A549 (cell line): ENCODE data around the gene MACROD1.

ENCODE experiments used
- BHLHE40 ChIP-seq: IDR thresholded peaks from 2 replicates; pipeline ENCODE4 v1.6.1; 2012; ENCODE audit warnings: low read depth, low read length, inconsistent platforms
- CBX2 ChIP-seq: fragments of 200-600 bp; sonication (generic); IDR thresholded peaks from 2 replicates; pipeline ENCODE4 v1.6.1; 2016; ENCODE audit warnings: low read depth, mild to moderate bottlenecking, borderline replicate concordance
- CTCF ChIP-seq: fragments of >200 bp; sonication (Bioruptor Twin); formaldehyde crosslinking; IDR thresholded peaks from 3 replicates; pipeline ENCODE4 v1.5.1; 2016
- EP300 ChIP-seq, 2 experiments: fragments of >200 bp; sonication (Bioruptor Twin); formaldehyde crosslinking; IDR thresholded peaks; 2 replicates in 1 of 2; 3 replicates in 1 of 2; pipeline ENCODE4 v1.6.1; 2016 to 2017
- ESRRA ChIP-seq: fragments of 150-350 bp; IDR thresholded peaks from 2 replicates; pipeline ENCODE4 v1.6.1; 2014; ENCODE audit warnings: mild to moderate bottlenecking, low read length, borderline replicate concordance
- GATA3 ChIP-seq: IDR thresholded peaks from 2 replicates; pipeline ENCODE4 v1.6.1; 2012; ENCODE audit warnings: borderline replicate concordance
- JUNB ChIP-seq: fragments of >200 bp; sonication (Bioruptor Twin); formaldehyde crosslinking; IDR thresholded peaks from 2 replicates; pipeline ENCODE4 v1.6.1; 2016
- MYC ChIP-seq: IDR thresholded peaks from 2 replicates; pipeline ENCODE4 v1.6.1; 2012; ENCODE audit warnings: mild to moderate bottlenecking, inconsistent platforms, low read length, improper control_type of control experiment, borderline replicate concordance
- POLR2A ChIP-seq: IDR thresholded peaks from 2 replicates; pipeline ENCODE4 v1.6.1; 2012; ENCODE audit warnings: mild to moderate bottlenecking, low read length
- RARB ChIP-seq: fragments of 250-450 bp; sonication (Bioruptor Pico); IDR thresholded peaks from 2 replicates; pipeline ENCODE4 v1.8.0; 2021; ENCODE audit warnings: mild to moderate bottlenecking, moderate library complexity
- RNF2 ChIP-seq: fragments of 200-600 bp; sonication (generic); IDR thresholded peaks from 2 replicates; pipeline ENCODE4 v1.6.1; 2016; ENCODE audit warnings: low read depth, mild to moderate bottlenecking, antibody characterized with exemption, moderate library complexity, borderline replicate concordance
- SREBF2 ChIP-seq: fragments of 450-650 bp; IDR thresholded peaks from 2 replicates; pipeline ENCODE4 v1.6.1; 2014; ENCODE audit warnings: mild to moderate bottlenecking, moderate library complexity
- TF ChIP-seq, protein P1 (sequence below): fragments of 150-350 bp; IDR thresholded peaks from 2 replicates; pipeline ENCODE4 v1.6.1; 2014; ENCODE audit warnings: low read depth, mild to moderate bottlenecking, low read length
- TF ChIP-seq, protein P2 (sequence below): fragments of 200-600 bp; sonication (generic); IDR thresholded peaks from 2 replicates; pipeline ENCODE4 v1.6.1; 2016; ENCODE audit warnings: antibody characterized with exemption, mild to moderate bottlenecking, moderate library complexity

GRCh38 chr11:64027651-64028397 is 138.1 kb downstream of the MACROD1 start:
- TF ChIP-seq GATA3 (no peak), ESRRA (no peak), RARB (no peak), CTCF (no peak), EP300 (IDR thresholded peaks at IDR 0.05) (no peak), BHLHE40 (no peak), POLR2A (no peak), RNF2 (no peak), MYC (no peak), CBX2 (no peak), JUNB (no peak), SREBF2 (no peak)
- TF ChIP-seq, protein P1, sequence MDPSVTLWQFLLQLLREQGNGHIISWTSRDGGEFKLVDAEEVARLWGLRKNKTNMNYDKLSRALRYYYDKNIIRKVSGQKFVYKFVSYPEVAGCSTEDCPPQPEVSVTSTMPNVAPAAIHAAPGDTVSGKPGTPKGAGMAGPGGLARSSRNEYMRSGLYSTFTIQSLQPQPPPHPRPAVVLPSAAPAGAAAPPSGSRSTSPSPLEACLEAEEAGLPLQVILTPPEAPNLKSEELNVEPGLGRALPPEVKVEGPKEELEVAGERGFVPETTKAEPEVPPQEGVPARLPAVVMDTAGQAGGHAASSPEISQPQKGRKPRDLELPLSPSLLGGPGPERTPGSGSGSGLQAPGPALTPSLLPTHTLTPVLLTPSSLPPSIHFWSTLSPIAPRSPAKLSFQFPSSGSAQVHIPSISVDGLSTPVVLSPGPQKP: no peak
- TF ChIP-seq, protein P2, sequence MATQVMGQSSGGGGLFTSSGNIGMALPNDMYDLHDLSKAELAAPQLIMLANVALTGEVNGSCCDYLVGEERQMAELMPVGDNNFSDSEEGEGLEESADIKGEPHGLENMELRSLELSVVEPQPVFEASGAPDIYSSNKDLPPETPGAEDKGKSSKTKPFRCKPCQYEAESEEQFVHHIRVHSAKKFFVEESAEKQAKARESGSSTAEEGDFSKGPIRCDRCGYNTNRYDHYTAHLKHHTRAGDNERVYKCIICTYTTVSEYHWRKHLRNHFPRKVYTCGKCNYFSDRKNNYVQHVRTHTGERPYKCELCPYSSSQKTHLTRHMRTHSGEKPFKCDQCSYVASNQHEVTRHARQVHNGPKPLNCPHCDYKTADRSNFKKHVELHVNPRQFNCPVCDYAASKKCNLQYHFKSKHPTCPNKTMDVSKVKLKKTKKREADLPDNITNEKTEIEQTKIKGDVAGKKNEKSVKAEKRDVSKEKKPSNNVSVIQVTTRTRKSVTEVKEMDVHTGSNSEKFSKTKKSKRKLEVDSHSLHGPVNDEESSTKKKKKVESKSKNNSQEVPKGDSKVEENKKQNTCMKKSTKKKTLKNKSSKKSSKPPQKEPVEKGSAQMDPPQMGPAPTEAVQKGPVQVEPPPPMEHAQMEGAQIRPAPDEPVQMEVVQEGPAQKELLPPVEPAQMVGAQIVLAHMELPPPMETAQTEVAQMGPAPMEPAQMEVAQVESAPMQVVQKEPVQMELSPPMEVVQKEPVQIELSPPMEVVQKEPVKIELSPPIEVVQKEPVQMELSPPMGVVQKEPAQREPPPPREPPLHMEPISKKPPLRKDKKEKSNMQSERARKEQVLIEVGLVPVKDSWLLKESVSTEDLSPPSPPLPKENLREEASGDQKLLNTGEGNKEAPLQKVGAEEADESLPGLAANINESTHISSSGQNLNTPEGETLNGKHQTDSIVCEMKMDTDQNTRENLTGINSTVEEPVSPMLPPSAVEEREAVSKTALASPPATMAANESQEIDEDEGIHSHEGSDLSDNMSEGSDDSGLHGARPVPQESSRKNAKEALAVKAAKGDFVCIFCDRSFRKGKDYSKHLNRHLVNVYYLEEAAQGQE: no peak
